Lung microvascular endothelial cell (primary cell): ENCODE measurements around the gene BRME1. TPM values are rescaled to one million over a fixed set of nuclear protein-coding genes. Genes with fewer than 3 reads are reported as not detected.
A peak's percentile ranks its signal among the peaks of the same experiment; 100 is the strongest.

Source experiments
- DNase-seq, 2 donors: peaks; one replicate each; pipeline versions ENCODE4 v3.0.0 to v3.0.0-alpha.2; 2010; ENCODE audit warnings: low read depth in 2 of 2
- total RNA-seq: library from RNA; depleted of rRNA; stranded (reverse); fragments of >200 nt; gene quantifications from 2 replicates; pipeline ENCODE4 v1.2.1, GENCODE V29; 2014

BRME1 gene
- total RNA-seq, 1 donor from 2014 or later = 0.20 TPM

- DNase-seq = no peak
Observed at GRCh38 chr19:13888281-13888680, 17.6 kb downstream of the BRME1 start.

GRCh38 chr19:13887517-13887916 lies 18.4 kb downstream of the BRME1 start:
- DNase-seq = no peak

GRCh38 chr19:13887018-13887436 lies 18.9 kb downstream of the BRME1 start:
- no peak for DNase-seq

GRCh38 chr19:13885826-13886365 lies 20.0 kb downstream of the BRME1 start:
- DNase-seq = no peak

GRCh38 chr19:13884726-13885591 lies 21.0 kb downstream of the BRME1 start:
- DNase-seq = no peak

- DNase-seq = no peak
Observed at GRCh38 chr19:13883516-13884064, 22.3 kb downstream of the BRME1 start.

GRCh38 chr19:13882836-13883235 lies 23.1 kb downstream of the BRME1 start:
- DNase-seq = no peak

GRCh38 chr19:13882419-13882795 lies 23.5 kb downstream of the BRME1 start:
- DNase-seq = no peak

GRCh38 chr19:13881692-13882418 lies 24.1 kb downstream of the BRME1 start:
- DNase-seq = no peak

GRCh38 chr19:13881251-13881691 lies 24.6 kb downstream of the BRME1 start:
- DNase-seq = no peak

- peak; percentile 94 for DNase-seq
Observed at GRCh38 chr19:13880059-13881043, 25.6 kb downstream of the BRME1 start.

GRCh38 chr19:13877303-13877702 lies 28.6 kb downstream of the BRME1 start:
- DNase-seq = no peak

- DNase-seq = no peak
Observed at GRCh38 chr19:13876834-13877233, 29.1 kb downstream of the BRME1 start, which contains the start of gene NANOS3. Gene NANOS3, plus strand, starts transcription at chr19:13877134. Its CDS starts 115 bp downstream, at chr19:13877249.

GRCh38 chr19:13875824-13876223 lies 30.1 kb downstream of the BRME1 start:
- no peak for DNase-seq

GRCh38 chr19:13873834-13874515 lies 31.9 kb downstream of the BRME1 start:
- no peak for DNase-seq

GRCh38 chr19:13872695-13873389 lies 33.1 kb downstream of the BRME1 start:
- DNase-seq = peak; percentile 23 to 42

GRCh38 chr19:13872339-13872694 lies 33.6 kb downstream of the BRME1 start:
- no peak for DNase-seq

- no peak for DNase-seq
Observed at GRCh38 chr19:13870873-13871272, 35.0 kb downstream of the BRME1 start.

GRCh38 chr19:13869281-13869680 lies 36.6 kb downstream of the BRME1 start:
- DNase-seq = no peak

- DNase-seq = no peak
Observed at GRCh38 chr19:13868663-13869062, 37.3 kb downstream of the BRME1 start.
